NCI-H524 (cell line): ENCODE measurements around the gene LRWD1.
"Not testable (repeated sequence)": the region's sequence is repeated elsewhere in the genome, so short reads cannot be mapped to it uniquely, and the experiment has no call there.

Experiments
- DNase-seq, 2 experiments: peaks; one replicate each; lab custom pipeline; 2025; lab: John Stamatoyannopoulos, UW

Gene LRWD1

DNA sequence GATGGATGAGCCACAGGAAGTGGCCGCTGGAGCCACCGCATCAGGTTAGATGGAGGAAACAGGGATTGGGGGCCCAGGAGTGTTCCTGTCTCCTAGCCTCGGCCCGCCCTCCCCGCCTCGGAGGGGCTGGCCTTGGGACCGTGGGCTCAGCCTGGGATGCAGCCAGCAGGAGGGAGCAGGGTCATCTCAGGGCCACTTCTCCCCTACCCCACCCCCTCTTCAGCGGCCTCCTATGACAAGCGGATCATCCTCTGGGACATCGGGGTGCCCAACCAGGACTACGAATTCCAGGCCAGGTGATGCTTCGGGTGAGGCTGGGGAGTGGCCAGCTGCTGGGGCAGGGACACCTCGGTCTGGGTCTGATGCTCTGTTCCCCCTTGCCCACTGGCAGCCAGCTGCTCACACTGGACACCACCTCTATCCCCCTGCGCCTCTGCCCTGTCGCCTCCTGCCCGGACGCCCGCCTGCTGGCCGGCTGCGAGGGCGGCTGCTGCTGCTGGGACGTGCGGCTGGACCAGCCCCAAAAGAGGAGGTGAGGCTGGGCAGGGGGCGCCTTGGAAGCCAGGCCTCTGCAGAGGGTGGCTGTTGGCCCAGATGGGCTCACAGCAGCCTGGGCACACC is 4.7 kb downstream of the LRWD1 start:
- no peak for DNase-seq

DNA sequence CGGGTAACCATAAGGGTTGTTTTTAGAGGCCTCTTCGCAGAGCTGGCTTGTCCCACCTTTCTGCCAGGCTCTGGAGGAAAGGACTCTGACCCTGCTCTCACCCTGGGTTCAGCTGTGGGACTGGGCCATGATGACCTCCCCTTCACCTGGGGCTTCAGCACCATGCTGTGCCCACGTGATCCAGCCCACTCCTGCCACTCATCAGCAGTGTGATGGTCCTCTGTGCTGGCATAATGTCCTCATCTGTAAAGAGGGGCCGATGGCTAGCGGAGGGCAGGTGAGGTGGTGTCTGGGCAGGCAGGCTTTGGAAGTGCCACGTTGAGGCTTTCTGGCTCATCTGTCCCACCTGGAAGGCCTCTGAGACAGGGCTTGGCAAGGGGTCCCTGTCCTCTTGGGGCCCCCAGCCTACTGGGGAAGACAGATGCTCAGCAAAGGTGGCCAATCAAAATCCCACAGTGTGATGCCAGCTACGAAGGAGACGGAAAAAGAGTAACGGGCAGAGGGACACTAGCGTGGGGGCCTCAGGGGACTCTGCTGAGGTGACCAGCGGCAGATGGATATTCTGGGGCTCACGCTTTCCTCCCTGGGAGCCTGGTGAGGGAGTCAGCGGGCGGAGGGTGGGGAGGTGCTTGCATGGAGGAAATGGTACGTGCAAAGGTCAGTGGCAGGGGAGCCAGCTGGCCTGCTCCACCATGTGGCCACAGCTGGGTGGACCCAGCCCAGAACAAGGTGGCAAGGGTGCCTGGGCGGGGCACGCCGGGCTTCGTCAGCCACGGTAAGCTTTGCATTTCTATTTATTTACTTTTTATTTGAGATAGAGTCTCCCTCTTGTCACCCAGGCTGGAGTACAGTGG is 5.4 kb downstream of the LRWD1 start:
- DNase-seq, result no peak

DNA sequence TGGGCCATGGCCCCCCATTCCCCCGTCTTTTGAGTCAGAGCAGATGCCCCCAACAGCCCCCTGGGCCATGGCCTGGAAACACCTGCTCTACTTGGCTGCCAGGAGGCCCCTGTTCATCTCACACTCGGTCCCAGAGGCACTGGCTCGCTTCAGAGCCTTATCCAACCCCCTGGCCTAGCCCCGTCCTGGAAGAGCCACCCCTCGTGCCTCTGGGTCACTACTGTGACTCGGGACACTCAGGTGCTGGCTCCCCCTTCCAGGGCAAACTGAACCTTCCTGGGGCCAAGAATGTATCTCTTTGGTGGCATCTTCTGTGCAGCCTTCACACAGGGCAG is 7.0 kb downstream of the LRWD1 start:
- DNase-seq, result no peak

DNA sequence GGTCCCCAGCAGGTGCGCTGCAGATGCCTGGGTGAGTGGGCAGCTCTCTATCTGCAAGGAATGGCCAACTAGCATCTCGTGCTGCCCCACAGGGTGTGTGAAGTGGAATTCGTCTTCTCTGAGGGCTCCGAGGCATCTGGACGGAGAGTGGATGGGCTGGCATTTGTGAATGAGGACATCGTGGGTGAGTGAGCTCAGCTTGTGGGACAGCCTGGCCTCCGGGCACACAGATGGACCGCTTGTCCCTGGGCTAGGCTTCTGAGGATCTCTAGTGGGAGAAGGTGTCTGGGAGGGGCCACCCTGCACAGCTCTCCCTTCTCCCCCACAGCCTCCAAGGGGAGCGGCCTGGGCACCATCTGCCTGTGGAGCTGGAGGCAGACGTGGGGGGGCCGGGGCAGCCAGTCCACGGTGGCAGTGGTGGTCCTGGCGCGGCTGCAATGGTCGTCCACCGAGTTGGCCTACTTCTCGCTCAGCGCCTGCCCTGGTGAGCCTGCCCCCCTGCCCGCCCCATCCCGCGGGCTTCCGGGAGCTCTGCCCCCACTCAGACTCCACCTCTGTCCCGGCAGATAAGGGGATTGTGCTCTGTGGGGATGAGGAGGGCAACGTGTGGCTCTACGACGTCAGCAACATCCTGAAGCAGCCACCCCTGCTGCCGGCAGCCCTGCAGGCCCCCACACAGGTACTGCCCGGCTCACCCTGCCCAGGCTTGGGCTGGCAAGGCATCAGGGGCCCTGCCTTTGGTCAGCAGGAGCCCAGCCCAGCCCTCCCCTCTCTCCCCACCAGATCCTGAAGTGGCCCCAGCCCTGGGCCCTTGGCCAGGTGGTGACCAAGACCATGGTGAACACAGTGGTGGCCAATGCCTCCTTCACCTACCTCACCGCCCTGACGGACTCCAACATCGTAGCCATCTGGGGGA is 7.6 kb downstream of the LRWD1 start:
- DNase-seq, result no peak

DNA sequence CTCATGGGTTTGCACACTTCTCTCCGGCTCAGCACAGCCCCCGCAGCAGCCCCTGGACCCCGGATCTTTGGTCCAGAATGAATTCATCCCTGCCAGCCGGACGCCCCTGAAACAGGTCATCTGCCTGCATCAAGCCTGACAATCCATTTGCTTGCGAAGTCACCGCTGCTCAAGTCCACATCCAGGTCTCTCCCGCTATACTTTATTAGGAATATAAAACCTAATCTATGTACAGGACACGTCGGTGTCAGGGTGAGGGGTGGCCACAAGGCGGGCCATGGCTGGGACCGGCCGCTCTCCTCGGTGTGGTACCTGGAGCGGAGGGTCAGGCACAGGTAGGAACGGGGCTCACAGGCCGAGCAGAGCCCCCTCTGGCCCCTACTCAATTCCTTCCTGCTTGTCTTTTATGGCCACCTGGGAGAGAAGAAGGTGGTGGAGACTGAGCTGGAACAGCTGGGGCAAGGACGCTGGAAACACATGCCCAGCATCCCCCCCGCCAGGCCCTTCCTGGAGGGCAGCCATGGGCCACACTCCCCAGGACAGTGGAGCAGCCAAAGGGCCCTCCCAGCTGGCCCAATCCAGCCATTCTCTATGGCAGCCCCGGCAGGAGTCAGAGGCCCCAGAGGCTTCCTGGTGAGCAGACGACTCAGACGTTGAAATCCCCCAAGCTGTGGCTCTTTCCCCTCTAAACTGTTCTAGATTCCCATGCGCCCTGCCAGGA is 8.6 kb downstream of the LRWD1 start:
- no peak for DNase-seq

DNA sequence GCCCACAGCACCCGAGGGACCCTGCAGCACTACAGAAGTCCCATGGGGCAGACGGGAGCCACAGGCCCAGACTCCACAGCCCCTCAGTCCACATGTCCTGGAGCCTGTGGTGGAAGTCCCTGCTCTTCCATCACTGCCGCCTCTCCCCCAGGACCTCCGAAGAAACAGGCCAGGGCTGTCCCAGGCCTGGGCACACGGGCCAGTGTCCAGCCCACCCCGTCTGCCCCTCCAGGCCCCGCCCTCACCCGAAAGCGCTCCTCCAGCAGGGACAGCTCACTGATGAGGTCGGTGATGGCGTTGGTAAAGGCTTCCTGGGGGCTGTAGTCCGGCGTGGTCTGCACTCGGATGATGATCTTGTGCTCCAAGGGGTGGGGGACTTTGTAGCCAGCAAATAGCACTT is 9.3 kb downstream of the LRWD1 start:
- not testable (repeated sequence) for DNase-seq

DNA sequence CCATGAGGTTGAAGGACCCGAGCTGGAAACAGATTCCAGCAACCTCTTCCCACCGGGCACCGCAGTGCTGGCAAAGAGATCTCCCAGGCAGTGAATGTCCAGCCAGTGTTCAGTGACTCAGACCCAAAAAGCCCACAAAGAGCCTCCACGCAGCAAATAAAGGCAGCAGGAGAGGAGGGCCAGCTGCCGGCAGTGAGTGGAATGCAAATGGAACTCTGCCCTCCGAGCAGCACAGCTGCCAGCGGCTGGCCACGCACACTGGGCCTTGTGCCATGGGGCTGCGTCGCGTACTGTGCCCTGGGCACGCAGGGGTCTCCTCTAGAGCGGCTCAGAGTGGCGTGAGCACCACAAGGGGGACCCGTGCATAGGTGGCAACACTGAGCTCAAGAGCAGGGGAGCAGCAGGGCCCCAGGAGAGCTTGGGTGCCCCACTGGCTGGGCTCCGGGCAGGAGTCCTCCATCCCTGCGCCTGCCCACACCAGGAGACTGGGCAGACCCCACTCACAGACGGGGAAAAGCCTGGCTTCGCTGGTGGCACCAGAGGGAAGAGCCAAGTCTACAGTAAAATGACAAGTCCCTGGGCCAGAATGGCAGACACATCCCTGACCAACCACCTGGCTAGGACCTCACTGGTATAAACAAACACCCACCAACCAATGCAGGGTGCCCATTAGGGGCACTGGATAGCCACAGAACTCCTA is 10.1 kb downstream of the LRWD1 start:
- DNase-seq, result not testable (repeated sequence)

DNA sequence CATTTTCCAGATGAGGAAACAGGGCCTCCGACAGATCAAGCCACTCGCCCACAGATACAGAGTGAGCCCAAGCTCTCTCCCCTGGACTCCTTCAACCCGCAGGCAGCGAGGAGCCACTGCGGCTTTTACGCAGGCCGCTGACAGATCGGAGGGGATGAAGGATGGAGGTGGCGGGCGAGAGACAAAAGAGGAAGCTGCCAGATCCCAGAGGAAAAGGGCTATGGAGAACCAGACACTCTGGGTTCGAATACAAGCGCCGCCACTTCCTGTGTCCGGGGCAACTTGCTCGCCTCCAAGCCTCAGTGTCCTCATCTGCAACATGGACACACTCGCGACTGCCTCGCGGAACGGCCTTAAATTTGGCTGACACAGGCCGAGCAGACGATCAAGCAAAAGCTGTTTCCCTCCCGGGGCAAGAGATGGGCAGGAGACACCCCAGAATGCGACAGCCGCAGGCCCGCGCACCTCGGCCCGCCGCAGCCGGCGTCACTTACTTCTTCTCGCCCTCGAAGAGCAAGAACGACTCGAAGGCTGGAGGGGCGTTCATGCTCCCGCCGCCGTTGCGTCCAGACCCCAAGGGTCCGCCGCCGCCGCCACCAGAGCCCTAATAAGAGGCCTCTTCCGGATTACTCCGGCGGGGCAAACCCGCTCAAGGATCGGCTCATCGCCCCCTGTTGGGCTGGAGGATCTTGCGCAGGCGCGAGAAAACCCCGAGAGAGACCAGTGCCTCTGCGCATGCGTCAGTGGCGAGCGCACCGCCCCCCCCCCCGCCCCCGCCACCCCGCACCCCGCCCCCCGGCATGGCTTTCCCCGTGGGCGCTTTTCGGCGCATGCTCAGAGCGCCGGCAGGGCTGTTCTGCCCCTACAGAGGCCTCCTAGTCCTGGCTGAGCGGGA is 13.8 kb downstream of the LRWD1 start, which contains the start of gene POLR2J:
Gene POLR2J, minus strand, starts transcription at position 609 of the 895 bp plus-strand sequence. Its CDS starts 62 bp downstream, at position 547.
- not testable (repeated sequence) for DNase-seq

DNA sequence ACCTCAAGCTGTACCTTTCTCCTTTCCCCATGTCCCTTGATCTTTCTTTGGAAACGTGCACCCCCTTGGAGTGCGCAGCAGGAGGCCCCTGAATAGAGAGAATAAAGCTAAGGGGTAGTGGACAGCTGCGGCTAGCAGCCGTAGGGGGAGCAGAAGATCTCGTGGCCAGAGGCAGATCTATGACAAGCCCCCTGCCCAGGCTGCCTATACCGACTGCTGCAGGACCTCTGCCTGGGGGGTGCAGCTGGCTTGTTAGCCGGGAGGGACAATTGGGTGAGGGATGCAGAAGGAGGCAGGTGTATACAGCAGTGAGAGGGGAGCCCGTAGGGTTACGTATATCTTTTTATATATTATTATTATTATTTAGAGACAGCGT is 14.4 kb downstream of the LRWD1 start:
- not testable (repeated sequence) for DNase-seq

DNA sequence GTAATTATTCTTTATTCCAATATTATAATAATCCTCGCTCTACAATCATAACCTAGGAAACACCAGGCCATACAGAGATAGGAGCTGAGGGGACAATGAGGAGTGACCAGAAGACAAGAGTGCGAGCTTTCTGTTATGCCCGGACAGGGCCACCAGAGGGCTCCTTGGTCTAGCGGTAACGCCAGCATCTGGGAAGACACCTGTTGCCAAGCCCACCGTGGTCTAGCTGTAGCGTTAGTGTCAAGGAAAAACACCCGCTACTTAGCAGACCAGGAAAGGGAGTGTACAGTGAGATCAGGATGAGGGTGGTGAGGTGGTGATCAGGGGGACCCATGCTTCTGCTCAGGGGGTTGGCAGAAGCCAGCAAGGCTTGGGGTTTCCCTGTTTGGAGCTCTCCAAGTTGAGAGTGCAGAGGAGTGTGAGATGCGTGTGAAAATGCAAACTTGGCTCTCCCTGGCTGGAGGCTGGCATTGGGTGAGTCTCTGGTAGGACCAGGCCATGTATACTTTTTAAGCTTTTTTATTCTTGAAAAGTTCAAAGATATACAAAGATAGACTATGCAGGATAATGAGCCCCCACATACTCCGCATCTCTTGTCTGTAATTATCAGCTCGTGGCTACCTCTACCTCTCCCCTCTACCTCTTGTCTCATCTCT is 15.3 kb downstream of the LRWD1 start:
- DNase-seq, result not testable (repeated sequence)

DNA sequence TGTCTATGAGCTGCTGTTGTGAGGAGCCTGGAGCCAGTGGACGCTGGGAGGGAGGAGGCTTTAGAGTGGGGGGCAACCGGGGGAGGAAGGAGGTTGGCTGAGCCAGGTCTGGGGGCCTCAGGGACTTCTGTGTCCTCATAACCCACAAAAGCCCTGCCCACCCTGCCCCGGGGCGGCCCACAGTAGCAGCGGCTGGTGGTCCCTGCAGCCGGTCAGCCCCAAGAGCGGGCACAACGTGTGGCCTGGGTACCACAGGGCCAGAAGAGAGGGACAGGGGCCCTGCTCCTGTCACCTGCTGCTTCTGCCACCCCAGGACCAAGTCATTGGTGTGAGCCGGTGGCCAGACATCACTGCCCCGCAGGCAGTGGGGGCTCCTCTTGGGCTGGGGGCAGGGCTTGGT is 17.2 kb downstream of the LRWD1 start:
- not testable (repeated sequence) for DNase-seq

DNA sequence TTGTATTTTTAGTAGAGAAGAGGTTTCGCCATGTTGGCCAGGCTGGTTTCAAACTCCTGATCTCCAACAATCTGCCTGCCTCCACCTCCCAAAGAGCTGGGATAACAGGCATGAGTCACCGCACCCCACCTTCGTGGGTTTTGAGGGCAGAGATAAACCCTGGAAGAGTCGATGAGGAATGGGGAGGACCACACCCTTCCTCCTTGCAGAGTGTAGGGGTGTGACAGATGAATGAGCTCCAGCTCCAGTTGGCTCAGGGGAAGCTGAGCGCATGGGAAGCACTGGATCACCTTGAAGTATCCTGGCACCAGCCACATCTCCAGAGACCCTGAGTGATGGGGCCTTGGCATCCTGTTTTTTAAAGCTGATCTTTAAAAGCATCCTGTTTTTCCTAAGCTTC is 19.5 kb downstream of the LRWD1 start:
- not testable (repeated sequence) for DNase-seq

DNA sequence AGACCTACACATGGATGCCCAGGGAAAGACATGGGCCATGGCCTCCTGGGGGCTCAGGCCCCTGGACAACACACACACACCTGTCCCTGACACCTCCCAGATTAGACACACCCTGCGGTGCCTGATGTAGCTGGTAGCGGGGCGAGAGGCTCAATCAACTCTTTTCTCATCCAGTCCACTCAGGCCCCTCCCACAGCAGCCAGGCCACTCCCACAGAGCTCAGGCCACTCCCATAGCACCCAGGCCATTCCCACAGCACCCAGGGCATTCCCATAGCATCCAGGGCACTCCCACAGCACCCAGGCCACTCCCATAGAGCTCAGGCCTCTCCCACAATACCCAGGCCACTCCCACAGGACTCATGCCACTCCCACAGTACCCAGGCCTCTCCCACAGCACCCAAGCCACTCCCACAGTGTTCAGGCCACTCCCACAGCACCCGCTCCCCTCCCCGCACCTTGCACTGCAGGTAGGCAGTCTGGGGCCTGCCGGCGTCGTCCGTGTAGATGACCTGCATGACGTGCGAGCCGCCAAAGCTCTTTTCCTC is 25.8 kb downstream of the LRWD1 start:
- DNase-seq, result not testable (repeated sequence)

DNA sequence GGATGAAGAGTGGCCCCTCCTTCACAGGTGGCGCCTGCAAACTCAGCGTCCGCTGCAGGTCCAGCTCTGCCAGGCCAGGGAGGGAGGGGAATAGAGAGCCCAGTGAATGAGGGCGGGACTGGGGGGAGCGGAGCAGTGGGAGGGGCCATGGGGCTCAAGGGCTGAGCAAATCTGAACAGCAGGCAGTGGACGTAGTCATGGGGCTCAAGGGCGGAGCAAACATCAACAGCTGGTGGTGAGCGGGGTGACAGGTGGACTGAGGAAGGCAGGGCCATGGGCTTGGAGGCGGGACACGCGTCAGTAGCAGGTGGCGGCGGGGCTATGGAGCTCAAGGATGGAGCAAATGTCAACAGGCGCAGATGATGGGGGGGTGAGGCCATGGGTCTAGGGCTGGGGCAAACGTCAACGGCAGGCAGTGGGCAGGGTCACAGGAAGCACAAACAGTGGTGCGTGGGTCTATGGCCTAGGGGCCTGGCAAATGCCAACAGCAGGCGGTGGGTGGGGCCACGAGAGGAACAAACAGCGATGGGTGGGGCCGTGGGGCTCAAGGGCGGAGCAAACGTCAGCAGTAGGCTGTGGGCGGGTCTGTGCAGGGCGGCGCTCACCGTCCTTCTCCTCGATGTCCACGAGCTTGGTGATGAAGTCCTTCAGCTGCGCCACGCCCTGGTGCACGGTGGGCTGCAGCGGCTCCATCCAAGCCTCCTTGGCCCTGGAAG is 28.6 kb downstream of the LRWD1 start:
- not testable (repeated sequence) for DNase-seq

DNA sequence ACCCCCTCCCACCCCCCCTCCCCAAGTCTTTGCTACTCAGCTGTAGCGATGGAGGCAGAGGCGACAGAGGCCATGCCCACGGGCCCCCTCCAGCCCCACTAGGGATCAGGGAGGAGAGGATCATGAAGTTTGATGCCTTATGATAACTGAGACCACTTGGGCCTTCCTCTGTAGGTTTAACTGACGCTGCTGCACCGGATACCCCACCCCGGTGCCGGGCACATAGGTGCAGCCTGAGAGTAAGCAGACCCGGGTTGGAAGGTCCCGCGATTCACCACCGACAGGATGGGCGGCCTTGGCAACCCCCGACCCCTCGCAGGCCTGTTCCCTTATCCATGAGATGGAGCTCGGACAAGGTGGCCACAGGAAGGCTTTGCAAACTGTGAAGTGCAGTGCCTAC is 29.2 kb downstream of the LRWD1 start:
- DNase-seq, result not testable (repeated sequence)

DNA sequence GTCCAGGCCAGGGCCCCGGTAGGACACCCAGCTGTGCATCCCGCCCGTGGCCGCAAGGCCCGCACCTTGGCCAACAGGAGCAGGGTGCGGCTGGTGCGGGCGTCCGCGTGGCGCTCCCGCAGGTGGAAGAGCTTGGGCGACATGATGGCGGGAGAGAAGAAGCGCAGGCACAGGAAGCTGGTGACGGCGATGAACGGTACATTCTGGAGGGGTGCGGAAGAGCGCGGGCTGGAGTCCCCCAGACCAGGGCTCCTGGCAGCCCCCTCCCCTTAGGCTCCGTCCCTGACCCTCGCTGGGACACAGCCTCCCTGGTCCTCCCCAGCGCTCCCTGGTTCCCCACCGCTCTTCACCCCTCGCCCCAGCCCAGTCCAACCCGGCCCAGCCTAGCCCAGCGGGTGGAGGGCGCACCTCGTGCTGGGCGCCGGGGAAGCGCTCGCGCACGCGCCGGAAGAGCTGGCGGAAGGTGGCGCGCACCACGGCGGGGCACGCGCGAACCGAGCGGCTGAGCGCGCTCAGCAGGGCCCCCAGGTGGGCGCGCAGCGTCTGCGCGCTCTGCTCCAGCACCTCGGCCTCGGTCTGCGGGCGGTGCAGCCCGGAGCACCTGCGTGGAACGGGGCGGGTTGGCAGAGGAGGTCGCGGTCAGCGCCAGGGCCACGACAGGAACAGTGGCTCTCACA is 29.8 kb downstream of the LRWD1 start:
- DNase-seq, result not testable (repeated sequence)

DNA sequence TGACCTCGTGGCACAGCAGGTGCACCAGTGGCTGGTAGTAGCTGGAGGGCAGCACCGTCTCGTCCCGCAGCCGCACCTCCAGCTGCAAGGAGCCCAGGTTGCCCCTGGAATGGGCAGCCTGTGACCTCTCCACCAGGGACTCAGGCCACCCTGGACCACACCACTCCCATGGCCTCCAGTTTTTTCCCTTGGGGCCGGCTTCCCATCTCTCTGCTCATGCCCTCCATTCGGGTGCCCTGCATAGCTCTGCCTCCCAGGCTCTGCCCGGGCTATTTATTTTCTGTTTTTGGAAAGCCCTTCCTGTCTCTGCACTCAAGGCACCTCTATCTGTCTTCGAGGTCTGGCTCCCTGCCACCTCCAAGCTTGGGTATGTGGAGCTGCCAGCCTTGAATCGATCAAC is 32.1 kb downstream of the LRWD1 start:
- not testable (repeated sequence) for DNase-seq

DNA sequence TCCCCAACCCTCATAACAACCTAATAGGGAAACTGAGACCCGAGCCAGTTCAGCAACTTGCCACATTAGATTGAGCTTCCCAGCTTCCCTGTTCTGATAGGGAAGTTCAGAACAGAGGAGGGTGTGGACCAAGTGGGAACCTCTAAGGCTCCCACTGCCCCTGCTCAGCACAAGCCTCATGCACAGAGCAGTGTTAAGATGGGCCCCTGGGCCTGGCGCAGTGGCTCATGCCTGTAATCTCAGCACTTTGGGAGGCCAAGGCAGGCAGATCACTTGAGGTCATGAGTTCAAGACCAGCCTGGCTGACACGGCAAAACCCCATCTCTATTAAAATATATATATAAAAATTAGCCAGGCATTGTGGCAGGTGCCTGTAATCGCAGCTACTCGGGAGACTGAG is 32.5 kb downstream of the LRWD1 start:
- DNase-seq, result not testable (repeated sequence)
